ENCODE data around the gene TOLLIP.
A peak's percentile ranks its signal among the peaks of the same experiment; 100 is the strongest.
"Not testable (repeated sequence)": the region's sequence is repeated elsewhere in the genome, so short reads cannot be mapped to it uniquely, and the experiment has no call there.

TOLLIP gene

DNA sequence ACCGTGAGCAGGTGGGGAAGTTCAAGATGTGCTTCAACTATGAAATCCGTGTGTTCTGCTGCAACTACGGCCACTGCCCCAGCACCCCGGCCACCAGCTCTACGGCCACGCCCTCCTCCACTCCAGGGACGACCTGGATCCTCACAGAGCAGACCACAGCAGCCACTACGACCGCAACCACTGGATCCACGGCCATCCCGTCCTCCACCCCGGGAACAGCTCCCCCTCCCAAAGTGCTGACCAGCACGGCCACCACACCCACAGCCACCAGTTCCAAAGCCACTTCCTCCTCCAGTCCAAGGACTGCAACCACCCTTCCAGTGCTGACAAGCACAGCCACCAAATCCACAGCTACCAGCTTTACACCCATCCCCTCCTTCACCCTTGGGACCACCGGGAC, 63.7 kb downstream of the TOLLIP start:
- not testable (repeated sequence) for DNase-seq (ENCODE audit: low spot score)

DNA sequence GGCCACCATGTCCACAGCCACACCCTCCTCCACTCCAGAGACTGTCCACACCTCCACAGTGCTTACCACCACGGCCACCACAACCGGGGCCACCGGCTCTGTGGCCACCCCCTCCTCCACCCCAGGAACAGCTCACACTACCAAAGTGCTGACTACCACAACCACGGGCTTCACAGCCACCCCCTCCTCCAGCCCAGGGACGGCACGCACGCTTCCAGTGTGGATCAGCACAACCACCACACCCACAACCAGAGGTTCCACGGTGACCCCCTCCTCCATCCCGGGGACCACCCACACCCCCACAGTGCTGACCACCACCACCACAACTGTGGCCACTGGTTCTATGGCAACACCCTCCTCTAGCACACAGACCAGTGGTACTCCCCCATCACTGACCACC, 64.9 kb downstream of the TOLLIP start:
- DNase-seq (ENCODE audit: low spot score): not testable (repeated sequence)

DNA sequence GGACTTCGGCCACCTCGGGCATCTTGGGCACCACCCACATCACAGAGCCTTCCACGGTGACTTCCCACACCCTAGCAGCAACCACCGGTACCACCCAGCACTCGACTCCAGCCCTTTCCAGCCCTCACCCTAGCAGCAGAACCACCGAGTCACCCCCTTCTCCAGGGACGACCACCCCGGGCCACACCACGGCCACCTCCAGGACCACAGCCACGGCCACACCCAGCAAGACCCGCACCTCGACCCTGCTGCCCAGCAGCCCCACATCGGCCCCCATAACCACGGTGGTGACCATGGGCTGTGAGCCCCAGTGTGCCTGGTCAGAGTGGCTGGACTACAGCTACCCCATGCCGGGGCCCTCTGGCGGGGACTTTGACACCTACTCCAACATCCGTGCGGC, 65.9 kb downstream of the TOLLIP start:
- DNase-seq (ENCODE audit: low spot score): not testable (repeated sequence)

DNA sequence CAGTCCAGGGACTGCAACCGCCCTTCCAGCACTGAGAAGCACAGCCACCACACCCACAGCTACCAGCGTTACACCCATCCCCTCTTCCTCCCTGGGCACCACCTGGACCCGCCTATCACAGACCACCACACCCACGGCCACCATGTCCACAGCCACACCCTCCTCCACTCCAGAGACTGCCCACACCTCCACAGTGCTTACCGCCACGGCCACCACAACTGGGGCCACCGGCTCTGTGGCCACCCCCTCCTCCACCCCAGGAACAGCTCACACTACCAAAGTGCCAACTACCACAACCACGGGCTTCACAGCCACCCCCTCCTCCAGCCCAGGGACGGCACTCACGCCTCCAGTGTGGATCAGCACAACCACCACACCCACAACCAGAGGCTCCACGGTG, 66.7 kb downstream of the TOLLIP start:
- not testable (repeated sequence) for DNase-seq (ENCODE audit: low spot score)

DNA sequence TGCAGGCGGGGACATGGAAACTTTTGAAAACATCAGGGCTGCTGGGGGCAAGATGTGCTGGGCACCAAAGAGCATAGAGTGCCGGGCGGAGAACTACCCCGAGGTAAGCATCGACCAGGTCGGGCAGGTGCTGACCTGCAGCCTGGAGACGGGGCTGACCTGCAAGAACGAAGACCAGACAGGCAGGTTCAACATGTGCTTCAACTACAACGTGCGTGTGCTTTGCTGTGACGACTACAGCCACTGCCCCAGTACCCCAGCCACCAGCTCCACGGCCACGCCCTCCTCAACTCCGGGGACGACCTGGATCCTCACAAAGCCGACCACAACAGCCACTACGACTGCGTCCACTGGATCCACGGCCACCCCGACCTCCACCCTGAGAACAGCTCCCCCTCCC, 67.1 kb downstream of the TOLLIP start:
- no peak for DNase-seq (ENCODE audit: low spot score)

DNA sequence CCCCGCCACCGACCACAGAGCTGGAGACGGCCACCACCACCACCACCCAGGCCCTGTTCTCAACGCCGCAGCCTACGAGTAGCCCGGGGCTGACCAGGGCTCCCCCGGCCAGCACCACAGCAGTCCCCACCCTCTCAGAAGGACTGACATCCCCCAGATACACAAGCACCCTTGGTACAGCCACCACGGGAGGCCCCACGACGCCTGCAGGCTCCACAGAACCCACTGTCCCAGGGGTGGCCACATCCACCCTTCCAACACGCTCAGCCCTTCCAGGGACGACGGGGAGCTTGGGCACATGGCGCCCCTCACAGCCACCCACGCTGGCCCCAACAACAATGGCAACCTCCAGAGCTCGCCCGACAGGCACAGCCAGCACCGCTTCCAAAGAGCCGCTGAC, 67.7 kb downstream of the TOLLIP start:
- DNase-seq (ENCODE audit: low spot score): no peak

DNA sequence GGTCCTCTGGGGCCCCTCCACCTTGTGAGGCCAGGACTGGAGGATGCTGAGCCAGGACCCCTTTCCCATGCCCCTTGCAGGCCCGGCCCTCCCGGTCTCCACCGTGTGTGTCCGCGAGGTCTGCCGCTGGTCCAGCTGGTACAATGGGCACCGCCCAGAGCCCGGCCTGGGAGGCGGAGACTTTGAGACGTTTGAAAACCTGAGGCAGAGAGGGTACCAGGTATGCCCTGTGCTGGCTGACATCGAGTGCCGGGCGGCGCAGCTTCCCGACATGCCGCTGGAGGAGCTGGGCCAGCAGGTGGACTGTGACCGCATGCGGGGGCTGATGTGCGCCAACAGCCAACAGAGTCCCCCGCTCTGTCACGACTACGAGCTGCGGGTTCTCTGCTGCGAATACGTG, 68.7 kb downstream of the TOLLIP start:
- no peak for DNase-seq (ENCODE audit: low spot score)

DNA sequence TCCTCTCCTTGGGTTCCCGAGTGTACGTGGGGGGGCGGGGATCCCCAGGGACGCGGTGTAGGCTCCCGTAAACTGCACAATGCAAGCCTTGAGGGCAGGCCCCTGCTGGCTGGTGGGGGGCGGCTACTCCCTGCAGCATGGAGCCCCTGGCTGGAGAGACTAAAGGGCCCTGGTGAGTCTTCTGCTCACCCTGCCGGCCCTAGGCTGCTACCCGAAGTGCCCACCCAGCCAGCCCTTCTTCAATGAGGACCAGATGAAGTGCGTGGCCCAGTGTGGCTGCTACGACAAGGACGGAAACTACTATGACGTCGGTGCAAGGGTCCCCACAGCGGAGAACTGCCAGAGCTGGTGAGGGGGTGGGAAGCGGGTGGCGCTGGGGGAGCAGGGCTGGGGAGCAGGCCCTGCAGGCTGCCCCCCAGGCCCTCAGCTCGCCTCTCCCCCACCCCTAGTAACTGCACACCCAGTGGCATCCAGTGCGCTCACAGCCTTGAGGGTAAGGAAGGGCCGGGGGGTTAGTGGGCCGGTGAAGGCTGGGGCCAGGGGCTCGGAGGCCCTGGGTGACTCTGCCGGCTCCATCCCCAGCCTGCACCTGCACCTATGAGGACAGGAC, 69.7 kb downstream of the TOLLIP start:
- DNase-seq (ENCODE audit: low spot score): no peak

DNA sequence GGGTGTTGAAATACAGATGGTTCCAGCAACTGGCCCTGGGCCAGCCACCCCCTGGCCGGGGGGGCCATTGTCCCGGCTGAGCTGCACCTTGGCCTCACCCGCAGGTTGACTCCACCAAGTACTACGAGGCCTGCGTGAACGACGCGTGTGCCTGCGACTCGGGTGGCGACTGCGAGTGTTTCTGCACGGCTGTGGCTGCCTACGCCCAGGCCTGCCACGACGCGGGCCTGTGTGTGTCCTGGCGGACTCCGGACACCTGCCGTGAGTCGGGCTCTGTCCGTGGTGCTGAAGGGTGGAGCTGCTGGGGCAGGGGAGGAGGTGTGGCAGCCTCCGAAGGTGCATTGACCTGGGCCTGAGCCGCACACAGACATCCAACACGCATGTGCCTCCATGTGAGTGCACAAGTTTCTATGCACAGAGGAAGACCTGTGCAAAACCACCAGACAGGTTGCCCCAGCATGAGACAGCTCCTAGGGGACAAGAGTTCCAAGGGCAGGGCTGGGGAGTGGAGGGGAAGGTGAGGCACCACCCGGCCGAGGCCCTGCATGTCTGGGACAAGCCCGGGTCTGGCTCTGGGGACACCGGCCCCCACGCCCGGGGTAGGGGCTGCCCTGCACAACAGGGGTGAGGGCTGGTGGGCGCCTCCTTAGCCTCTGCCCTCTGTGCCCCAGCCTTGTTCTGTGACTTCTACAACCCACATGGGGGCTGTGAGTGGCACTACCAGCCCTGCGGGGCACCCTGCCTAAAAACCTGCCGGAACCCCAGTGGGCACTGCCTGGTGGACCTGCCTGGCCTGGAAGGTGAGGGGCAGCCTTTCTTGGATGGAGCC, 70.5 kb downstream of the TOLLIP start:
- DNase-seq (ENCODE audit: low spot score): peak; percentile 99

DNA sequence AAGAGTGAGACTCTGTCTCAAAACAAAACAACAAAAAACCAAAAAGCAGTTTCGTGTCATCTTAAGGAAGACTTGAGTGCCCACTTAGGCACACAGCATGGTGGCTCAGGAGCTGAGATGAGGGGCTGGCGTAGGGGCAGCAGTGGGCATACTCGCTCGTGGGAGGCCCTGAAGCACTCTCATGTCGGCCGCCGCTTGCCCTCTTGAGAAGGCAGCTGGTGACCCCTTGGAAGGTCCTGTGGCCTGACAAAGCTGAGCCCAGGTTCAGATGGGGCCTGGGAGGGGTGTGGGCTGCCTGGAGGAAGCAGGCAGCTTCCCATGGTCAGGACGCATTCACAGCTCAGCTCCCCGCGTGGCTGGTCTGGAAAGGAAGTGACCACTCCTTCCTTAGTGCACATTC, 71.6 kb downstream of the TOLLIP start:
- no peak for DNase-seq (ENCODE audit: low spot score)

DNA sequence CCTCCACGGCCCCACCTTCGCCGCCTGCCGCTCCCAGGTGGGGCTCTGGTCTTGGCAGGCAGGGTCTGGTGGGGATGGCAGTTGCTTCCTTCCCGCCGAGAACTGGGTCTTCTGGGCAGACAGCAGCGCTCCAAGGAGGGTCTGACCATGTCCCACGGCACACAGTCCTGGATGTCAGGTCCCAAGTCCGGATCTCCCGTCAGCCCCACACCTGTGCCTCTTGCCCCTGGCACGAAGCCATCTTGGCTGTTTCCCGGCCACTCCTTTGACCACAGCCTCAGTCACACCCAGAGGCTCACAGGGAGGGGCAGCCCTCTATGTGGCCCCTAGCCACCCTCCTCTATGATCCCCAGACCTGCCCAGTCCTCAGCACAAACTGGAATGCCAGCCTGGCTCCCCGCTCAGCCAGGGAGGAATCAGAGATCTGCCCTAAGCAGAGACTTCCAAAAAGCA, 72.3 kb downstream of the TOLLIP start:
- DNase-seq (ENCODE audit: low spot score): peak; percentile 22

DNA sequence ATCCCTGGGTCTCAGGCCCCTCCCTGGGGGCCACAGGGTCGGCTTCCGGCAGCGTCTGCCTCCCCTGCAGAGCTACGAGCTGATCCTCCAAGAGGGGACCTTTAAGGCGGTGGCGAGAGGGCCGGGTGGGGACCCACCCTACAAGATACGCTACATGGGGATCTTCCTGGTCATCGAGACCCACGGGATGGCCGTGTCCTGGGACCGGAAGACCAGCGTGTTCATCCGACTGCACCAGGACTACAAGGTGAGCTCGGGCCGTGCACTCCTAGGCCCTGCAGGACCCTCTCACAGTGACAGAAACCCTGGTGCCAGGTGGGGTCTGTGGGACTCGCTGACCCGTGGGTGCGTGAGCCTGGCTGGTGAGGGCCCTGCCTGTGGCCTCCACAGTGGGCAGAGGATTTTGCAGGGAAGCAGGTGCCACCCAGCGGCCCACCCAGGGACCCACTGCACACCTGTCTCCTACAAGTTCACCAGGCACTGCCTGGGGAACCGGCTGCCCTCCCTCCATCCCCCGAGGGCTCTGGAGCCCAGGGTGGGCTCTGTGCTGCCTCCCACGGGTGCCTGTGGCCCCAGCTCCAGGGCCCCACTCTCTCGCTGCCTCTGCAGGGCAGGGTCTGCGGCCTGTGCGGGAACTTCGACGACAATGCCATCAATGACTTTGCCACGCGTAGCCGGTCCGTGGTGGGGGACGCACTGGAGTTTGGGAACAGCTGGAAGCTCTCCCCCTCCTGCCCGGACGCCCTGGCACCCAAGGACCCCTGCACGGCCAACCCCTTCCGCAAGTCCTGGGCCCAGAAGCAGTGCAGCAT, 72.9 kb downstream of the TOLLIP start:
- DNase-seq (ENCODE audit: low spot score): peak; percentile 13

DNA sequence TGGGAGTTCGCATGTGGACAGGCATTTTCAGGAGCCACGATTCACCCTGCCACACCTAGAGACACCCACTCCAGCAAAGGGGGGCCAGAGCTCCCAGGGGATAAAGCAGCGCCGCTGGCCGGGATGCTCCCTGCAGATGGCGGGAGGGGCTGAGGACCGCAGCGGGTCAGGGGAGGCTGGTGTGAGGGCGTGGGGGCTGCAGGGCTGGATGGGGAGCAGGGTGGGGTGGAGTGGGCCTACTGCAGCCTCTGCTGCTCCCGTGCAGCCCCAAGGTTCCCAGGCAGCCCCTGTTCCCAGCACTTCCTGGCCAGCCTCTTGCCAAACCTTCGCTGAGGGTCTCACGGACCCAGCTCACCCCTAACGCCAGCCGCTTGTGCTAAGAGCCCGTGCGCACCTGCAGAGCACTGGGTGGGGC, 73.5 kb downstream of the TOLLIP start:
- DNase-seq (ENCODE audit: low spot score): peak; percentile 10

DNA sequence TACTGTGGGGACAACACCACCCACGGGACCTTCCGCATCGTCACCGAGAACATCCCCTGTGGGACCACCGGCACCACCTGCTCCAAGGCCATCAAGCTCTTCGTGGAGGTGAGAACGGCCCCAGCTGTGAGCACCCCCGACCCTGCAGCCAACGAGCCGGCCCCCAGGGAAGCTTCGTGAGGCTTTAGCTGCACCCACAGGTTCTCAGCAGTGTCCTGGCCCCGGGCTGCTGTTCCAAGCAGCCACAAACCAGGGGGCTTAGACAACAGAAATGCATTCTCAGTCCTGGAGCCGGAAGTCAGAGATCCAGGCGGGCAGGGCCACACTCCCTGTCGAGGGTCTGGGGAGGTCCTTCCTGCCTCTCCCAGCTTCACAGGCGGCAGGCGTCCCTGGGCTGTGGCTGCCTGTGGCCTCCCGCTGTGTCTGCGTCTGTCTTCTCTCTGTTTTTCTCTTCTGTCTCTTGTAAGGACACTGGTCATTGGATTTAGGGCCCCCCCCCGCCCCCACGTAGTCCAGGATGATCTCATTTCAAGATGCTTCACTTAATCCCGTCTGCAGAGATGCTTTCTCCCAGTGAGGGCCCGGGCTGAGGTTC, 74.0 kb downstream of the TOLLIP start:
- DNase-seq (ENCODE audit: low spot score): peak; percentile 29

DNA sequence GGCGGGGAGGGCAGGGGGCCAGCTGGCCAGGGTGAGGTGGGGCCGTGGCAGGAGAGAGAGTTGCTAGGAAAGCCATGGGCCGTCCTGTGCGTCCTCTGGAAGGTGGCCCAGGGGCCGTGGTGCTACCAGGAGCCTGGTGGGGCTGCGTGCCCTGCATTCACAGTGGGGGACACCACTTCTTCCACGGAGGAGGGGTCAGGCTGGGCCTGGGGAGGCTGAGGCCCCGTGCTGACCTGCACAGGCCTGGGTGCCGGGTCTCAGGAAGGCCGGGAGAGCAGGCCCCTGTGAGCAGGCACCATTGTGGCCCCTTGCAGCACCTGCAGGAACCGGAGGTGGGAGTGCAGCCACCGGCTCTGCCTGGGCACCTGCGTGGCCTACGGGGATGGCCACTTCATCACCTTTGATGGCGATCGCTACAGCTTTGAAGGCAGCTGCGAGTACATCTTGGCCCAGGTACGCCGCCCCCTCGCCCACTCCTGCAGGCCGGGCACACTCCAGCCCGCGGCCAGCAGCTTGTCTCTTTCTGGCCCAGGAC, 74.6 kb downstream of the TOLLIP start:
- peak; percentile 18 for DNase-seq (ENCODE audit: low spot score)

DNA sequence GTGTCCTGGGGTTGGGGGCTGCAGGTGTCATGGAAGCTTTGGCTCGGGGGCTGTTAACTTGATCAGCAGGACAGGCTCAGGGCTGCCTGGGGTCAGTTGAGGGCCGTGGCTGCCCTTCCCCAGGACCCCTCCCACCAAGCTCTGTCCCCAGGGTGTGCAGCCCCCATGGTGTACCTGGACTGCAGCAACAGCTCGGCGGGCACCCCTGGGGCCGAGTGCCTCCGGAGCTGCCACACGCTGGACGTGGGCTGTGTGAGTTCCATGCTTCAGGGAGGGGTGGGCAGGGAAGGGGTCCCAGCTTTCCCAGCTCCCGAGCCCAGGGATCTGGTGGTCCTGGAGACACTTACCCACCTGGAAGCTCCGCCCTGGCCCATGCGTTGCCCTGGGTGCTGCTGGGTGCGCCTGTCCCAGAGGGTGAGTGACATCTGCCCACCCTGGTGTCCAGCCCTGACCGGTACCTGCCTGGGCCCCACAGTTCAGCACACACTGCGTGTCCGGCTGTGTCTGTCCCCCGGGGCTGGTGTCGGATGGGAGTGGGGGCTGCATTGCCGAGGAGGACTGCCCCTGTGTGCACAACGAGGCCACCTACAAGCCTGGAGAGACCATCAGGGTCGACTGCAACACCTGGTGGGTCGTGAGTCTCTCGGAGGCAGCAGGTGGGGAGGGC, 75.2 kb downstream of the TOLLIP start:
- DNase-seq (ENCODE audit: low spot score): peak; percentile 13

DNA sequence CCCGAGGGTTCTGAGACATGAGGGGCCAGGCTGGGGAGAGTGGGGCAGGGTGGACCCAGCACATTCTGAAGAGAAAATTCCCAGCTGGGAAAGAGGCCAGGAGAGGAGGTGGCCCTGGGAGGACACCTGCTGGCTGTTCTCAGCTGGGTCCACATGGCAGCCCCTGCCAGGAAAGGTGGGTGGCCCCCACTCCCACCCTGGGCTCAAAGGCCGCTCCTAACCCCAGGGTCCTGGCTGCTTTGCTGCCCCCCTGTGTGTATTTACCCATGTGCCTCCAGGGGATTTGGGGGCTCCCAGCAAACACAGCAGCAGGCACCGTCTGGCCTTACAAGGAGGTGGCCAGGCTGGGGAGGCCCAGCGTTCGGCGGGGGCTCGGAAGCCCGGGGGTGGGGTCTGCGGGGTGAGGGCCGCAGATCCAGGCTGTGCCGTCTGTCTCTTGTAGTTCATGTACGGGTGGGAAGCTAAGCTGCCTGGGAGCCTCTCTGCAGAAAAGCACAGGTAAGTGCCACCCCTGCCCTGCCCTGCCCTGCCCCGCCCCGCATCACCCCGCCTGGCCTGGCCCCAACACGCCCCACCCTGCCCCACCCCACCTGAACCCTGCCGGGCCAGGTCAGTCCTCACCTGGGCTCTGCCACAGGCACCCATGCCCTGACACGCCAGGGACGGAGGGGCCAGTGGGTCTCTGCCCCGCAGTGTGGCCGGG, 75.9 kb downstream of the TOLLIP start:
- peak; percentile 26 for DNase-seq (ENCODE audit: low spot score)

DNA sequence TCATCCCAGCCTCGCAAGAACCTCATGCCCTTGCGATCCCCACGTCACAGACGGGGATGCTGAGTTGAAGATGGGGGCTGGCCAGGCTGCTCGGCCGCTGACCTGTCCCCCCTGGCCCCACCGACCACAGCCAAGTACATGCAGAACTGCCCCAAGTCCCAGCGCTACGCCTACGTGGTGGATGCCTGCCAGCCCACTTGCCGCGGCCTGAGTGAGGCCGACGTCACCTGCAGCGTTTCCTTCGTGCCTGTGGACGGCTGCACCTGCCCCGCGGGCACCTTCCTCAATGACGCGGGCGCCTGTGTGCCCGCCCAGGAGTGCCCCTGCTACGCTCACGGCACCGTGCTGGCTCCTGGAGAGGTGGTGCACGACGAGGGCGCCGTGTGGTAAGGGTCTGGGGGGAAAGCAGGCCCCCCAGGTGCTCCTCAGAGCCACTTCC, 76.5 kb downstream of the TOLLIP start:
- DNase-seq (ENCODE audit: low spot score): no peak

DNA sequence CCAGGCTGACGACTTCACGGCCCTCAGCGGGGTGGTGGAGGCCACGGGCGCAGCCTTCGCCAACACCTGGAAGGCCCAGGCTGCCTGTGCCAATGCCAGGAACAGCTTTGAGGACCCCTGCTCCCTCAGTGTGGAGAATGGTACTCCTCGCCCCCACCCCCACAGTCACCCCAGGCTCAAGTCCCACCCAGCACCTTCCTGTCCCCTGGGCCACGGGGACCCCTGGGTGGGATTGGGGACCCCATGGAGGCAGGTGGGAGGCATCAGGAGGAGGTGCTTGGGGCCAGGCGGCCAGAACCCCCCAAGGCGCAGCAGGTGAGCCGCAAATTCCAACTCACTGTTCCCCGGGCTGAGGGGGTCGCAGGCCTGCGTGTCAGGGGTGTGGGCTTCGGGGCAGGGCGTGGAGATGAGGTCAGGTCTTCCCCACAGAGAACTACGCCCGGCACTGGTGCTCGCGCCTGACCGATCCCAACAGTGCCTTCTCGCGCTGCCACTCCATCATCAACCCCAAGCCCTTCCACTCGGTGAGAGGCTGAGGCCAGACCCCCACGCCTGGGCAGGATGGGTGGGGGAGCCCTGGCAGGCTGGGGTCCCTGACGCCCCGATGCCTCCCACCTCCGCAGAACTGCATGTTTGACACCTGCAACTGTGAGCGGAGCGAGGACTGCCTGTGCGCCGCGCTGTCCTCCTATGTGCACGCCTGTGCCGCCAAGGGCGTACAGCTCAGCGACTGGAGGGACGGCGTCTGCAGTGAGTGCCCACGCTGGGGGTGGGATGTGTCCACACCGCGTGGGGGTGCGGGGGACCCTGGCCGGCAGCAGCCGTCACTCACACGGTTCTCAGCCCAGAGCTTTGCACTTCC, 77.2 kb downstream of the TOLLIP start:
- DNase-seq (ENCODE audit: low spot score): peak; percentile 6
